Kasumi-1 (cell line): ENCODE results near the gene AXDND1.

Experiments
- DNase-seq, 2 experiments: peaks; one replicate each; lab custom pipeline; 2025; lab: John Stamatoyannopoulos, UW

AXDND1 gene

DNA sequence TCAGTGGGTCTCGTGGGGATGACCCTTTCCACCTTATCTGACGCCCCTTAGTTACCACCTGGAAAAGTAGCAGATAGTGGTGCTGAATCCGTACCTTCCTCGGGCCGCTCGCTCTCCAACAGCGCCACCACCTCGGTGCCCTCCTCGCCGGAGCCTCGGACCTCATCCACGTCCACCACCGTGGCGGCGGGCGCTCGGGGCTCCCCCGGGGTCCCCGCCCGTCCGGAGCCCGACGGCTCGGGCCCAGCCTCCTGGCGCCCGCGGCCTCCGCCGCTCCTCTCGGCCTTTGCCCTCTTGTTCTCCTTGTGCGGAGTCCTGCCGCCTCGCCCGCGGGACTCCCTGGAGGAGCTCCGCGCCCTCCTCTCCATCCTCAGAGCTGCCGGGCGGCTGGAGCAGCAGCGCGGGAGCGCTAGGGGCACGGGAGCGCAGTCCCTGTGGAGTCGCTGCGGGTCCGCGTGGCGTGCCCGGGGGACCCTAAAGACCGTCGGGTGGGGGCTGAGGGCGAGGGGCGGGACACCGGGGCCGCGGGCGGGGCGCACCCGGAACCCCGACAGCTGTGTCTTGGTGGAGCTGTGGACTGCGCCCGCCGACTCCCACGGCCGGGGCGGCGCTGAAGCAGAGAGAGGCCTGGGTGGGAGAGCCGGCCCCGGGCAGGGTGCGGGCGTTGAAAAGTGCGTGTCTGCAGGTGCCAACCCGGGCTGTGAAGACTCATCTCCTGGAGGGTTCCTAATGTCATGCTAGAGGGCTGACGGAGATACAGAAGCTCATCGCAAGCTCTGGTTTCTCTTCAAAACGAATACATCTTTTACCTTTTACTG lies 209.9 kb downstream of the AXDND1 start, which contains the start of gene NPHS2:
NPHS2 (minus strand) TSS at position 452 of the 818 bp plus-strand sequence; CDS start at position 368, 84 bp downstream.
- DNase-seq = no peak

DNA sequence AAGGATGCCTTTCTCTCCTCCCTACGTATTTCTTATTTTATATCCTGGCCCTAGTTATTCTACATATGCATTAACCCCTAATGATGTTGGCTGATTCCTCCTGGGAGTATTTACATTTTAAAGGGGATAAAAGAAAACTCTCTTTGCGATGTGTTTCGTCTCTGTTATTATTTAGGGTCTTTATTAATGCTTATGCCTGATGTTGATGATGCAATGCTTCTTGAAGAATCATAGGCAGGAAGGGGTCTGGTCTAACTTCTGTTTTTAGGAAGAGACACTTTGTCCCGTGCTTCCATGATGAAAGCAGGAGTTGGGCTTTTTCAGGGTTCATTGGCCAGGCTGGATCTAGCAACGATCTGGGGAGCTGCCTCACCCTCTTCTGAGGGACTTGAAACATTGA lies 210.7 kb downstream of the AXDND1 start:
- DNase-seq = no peak

DNA sequence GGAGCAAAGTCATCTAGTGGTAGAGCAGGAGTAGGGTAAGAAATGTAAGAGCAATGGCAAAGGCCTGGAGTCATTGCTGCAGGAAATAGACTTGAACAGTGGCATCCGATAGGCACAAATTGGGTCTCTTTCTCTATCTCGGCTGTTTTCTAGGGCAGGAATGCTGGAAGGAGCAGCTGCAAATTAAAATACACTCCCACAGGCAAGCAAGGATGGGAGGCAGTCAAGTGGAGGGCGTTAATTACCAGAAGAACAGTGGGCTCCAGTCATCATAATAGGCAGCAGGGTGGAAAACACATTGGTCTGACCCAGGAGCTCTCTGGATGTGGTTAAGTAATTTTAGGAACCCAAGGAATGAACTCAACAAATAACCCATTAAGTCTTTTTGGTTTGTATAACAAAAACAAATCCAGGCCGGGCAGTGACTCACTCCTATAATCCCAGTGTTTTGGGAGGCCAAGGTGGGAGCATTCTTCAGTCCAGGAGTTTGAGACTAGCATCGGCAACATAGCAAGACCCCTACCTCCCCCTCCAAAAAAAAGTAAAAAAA lies 218.1 kb downstream of the AXDND1 start:
- DNase-seq = no peak

DNA sequence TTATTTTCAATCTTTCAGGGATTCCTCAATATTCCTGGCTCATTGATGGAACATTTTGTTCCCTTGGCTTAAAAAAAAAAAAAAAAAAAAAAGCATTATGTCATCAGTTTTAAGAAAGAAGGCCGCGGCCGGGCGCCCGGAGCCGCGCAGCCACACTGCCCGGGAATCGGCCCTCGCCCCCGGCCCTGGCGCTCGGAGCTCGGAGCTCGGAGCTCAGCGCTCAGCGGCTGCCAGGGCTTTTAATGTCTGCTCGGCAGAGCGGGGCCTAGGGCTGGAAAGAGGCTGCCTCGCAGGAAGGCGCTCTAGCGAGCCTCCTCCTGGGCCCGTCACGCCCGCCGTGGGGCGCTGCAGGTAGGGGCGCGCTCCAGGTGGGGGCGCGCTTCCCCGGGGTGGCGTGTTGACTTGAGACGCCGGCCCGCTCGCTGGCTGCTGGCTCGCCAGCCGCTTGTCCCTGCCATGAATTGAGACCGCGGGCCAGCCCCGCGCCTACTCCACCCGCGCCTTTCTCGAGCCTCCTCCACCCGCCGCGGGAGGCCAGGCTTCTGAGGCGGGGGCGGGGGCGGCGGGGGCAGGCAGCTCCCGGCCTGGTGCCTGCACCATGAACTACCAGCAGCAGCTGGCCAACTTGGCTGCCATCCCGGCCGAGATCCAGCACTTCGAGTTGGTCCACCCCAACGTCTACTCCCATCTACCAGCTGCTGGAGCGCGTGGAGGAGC lies 220.5 kb downstream of the AXDND1 start:
- no peak for DNase-seq

DNA sequence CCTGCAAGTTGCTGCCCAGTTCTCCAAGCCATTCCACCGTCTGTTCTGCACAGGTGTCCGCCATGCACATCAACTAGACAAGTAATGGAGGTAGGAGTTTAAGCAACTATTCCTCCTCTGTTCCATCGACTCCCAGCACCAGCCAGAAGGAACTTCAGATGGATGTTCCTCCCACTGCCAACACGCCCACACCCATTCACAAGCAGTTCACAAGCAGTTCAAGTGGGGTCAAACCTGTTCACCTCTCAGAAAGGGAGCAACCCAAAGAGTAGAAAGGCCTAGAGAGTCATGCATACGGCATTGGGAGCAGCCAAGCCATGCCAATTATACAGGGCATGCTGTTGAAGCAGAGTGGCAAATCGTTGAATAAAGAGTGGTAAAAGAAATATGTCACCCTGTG lies 221.6 kb downstream of the AXDND1 start:
- DNase-seq = no peak

DNA sequence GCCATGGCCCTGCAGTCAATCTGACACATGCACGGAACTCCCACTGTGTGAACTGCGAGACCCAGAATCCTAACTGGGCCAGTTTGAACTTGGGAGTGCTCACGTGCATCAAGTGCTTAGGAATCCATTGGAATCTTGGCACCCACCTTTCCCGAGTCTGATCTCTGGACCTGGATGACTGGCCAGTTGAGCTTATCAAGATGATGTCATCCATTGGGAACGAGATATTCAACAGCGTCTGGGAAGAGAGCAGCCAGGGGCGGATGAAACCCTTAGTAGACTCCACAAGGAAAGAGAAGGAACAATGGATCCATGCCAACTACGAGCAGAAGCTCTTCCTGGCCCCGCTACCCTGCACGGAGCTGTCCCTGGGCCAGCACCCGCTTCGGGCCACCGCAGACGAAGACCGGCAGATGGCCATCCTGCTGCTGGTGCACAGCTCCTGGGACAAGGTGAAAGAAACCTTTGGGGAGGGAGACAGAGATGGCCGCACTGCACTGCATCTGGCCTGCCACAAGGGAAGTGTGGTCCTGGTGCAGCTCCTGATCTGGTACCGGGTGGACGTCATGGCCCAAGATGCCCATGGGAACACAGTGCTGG lies 222.8 kb downstream of the AXDND1 start:
- no peak for DNase-seq

DNA sequence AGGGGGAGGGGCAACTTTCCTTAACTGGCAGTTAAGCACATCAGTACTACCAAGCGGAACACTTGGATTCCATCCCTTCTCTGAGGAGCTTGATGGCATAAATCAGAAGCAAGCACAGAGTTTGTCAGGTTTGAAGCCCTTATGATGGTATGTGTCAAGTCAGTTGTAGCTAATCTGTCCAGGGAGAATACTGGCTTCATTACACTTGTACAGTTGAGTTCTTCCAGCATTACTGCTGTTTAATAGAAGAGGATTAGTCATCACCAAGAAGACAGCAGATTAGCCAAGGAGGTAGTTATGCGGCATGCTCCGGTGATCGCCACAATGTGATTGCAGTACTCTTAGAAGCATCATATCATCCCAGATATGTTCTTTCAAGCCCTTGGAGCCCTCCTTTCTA lies 223.7 kb downstream of the AXDND1 start:
- DNase-seq = no peak

DNA sequence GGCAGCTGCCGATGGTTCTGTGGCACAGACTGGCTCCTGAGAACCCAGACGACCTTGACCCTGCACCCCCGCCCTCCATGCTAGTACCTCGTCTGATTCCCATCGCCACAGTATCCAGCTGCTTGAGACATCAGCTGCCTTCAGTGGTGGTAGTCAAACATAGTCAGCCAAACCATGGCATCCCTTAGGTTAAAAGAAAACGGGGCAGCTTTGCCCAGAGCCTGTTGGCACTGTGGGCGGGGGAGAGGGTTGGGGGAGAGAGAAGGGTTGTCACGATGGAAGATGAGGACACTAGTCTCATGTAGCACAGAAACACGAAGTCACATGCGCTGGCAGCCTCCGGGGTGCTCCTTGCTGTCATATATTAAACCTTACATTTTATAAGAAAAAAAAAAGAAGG lies 224.9 kb downstream of the AXDND1 start:
- no peak for DNase-seq

DNA sequence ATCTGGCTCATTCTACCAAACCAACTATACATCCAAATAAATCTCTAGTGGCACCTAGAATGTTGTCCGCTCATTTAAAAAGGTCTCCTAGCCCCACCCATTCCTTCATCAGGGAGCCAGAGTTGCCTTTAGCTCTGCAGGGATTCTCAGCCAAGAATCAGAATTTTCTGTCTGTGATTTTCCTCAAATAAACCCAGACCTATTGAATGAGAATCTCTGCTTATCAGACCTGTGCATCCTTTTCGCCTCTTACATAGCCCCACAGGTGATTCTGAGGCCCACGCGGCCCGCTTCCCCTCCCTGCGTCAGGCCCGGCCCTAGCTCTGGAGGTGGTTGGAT lies 225.5 kb downstream of the AXDND1 start:
- no peak for DNase-seq

DNA sequence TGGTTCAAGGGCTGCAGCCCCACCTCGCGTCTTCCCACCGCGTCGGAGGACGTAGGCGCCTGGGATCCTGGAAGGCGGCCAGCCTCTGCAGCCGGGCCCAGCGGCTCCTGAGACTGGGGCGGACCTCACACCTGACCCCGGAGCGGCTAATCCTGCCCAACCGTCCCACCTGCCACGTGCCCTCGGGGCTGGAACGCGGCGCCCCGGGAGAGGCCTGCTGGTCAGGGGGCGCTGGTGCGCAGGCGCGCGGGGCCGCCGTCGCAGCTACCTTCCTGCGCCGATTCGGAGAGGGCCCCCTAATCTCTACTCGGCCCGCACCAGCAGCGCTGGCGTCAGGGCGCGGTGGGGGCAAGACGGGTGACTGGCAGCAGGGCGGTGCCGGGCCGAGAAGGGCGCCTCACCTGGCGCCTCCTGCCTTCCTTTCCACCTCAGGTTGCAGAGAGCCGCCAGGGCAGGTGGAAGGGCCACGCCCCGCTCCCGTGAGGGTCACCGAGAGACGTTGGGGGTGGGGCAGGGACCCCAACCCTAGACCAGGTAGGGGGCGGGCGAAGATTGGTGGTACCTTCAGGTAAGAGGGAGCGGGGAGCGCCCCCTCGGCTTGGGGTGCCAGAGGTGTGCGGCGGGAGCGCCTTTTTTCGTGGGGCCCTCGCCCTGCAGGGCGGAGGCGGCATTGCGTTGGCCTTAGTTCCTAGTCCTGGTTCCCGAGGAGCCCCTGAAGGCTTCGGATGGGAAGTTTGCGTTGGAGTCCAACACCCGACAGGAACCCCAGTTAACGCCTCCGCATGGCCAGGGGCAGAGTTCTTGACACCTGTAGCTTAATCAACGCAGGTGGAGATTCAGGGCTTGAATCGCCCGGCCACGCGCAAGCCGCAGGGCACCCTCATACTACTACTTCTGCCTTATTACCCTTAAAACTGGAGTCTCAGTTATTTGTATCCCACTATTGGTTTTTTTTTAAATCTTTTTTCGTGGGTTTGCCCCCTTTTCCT lies 226.1 kb downstream of the AXDND1 start, which contains the start of gene TDRD5:
TDRD5 (plus strand) TSS at position 241 of the 989 bp plus-strand sequence. CDS start 784 bp downstream, outside the sequence.
- no peak for DNase-seq

DNA sequence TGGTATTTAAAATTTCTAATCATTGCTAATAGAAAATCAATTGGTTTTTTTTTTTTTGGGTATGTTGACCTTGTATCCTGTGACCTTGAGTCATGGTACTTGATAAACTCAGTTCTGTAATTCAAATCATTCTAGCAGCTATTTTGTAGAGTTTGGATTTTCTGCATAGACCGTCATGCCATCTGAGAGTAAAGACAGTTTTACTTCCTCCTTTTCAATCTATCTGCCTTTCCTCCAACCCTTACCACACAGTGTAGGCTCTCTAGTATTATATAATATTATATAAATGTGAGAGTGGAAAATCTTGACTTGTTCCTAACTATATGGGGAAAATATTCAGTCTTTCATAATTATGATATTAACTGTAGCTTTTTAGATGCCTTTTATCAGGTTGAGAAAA lies 232.9 kb downstream of the AXDND1 start:
- peak; percentile 37 to 53 for DNase-seq

DNA sequence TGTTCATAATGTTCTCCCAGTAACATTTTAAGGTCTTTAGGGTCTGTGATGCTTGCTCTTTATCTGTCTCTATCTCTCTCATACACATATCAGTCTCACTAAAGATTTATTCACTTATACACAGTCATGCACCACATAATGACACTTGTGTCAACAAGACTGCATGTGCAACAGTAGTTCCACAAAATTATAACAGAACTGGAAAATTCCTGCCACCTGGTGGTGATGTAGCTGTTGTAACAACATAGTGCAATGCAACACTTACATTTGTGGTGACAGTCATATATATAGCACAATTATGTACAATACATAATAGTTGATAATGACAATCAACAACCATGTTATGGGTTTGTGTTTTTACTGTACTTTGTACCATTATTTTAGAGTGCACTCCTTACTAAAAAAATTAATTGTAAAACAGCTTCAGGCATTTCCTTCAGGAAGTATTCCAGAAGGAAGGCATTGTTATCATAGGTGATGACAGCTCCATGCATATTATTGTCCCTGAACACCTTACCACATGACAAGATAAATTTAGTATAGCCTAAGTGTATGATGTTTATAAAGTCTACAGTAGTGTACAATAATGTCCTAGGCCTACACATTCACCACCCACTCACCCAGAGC lies 234.0 kb downstream of the AXDND1 start:
- peak; percentile 52 to 56 for DNase-seq

DNA sequence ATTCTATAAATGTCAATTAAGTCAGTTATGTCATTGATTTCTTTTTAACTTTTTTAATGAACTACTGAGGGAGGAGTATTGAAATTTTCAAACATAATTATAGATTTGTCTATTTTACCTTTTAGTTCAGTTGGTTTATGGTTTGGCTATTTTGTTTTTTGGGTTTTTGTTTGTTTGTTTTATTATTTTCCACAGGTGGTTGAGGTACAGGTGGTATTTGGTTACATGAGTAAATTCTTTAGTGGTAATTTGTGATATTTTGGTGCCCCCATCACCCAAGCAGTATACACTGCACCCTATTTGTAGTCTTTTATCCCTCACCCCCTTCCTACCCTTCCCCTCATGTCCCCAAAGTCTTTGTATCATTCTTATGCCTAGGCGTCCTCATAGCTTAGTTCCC lies 235.3 kb downstream of the AXDND1 start:
- no peak for DNase-seq
